Astrocyte (in vitro differentiated cells and primary cell): ENCODE data around the gene IPO4. TPM values are rescaled to one million over a fixed set of nuclear protein-coding genes. Genes with fewer than 3 reads are reported as not detected.
A peak's percentile ranks its signal among the peaks of the same experiment; 100 is the strongest.

Source experiments
- DNase-seq: peaks from one replicate; pipeline ENCODE4 v3.0.0-alpha.2; 2010; ENCODE audit warnings: low read depth
- FAIRE-seq: peaks from 2 replicates; lab custom pipeline; 2011; peaks lifted over from hg19 to GRCh38; lab: Jason Lieb, UNC
- H2AFZ ChIP-seq: 2 replicates; pipeline ENCODE4 v1.6.0; 2012; ENCODE audit warnings: low read depth, low read length, inconsistent platforms
- H3K27ac ChIP-seq: 2 replicates; pipeline ENCODE4 v1.5.1; 2011; ENCODE audit warnings: low read depth, low read length, inconsistent platforms
- H3K27me3 ChIP-seq: 2 replicates; pipeline ENCODE4 v1.6.0; 2011; ENCODE audit warnings: low read length, inconsistent platforms; ENCODE audit not compliant: insufficient read depth
- H3K36me3 ChIP-seq: 2 replicates; pipeline ENCODE4 v1.5.1; 2011; ENCODE audit warnings: low read length, inconsistent platforms; ENCODE audit not compliant: insufficient read depth
- H3K4me1 ChIP-seq: 2 replicates; pipeline ENCODE4 v1.5.1; 2011; ENCODE audit warnings: low read length, inconsistent platforms; ENCODE audit not compliant: insufficient read depth
- H3K4me2 ChIP-seq: 2 replicates; pipeline ENCODE4 v1.6.0; 2012; ENCODE audit warnings: low read length, inconsistent platforms
- H3K4me3 ChIP-seq: 2 replicates; pipeline ENCODE4 v1.5.1; 2011; ENCODE audit warnings: low read depth, mild to moderate bottlenecking, low read length, inconsistent platforms; ENCODE audit not compliant: insufficient read depth
- H3K79me2 ChIP-seq: 2 replicates; pipeline ENCODE4 v1.6.0; 2012; ENCODE audit warnings: mild to moderate bottlenecking, low read length, inconsistent platforms; ENCODE audit not compliant: insufficient read depth
- H3K9ac ChIP-seq: 2 replicates; pipeline ENCODE4 v1.6.0; 2012; ENCODE audit warnings: mild to moderate bottlenecking, low read length, inconsistent platforms
- H3K9me3 ChIP-seq: 2 replicates; pipeline ENCODE4 v1.5.1; 2012; ENCODE audit warnings: low read depth, mild to moderate bottlenecking, low read length, inconsistent platforms; ENCODE audit not compliant: insufficient read depth
- H4K20me1 ChIP-seq: 2 replicates; pipeline ENCODE4 v1.6.0; 2012; ENCODE audit warnings: low read length, inconsistent platforms; ENCODE audit not compliant: insufficient read depth
- H3K27ac Mint-ChIP-seq: one replicate; pipeline ENCODE4 v1.8.0; 2021; ENCODE audit warnings: mild to moderate bottlenecking, mixed read lengths; ENCODE audit not compliant: unreplicated experiment
- H3K27me3 Mint-ChIP-seq: one replicate; pipeline ENCODE4 v1.8.0; 2021; ENCODE audit warnings: low read depth, mixed read lengths; ENCODE audit not compliant: unreplicated experiment
- H3K36me3 Mint-ChIP-seq: one replicate; pipeline ENCODE4 v1.8.0; 2021; ENCODE audit warnings: low read depth, mixed read lengths; ENCODE audit not compliant: unreplicated experiment
- H3K4me1 Mint-ChIP-seq: one replicate; pipeline ENCODE4 v1.8.0; 2021; ENCODE audit warnings: low read depth, mixed read lengths; ENCODE audit not compliant: unreplicated experiment
- H3K4me3 Mint-ChIP-seq: one replicate; pipeline ENCODE4 v1.8.0; 2021; ENCODE audit warnings: mild to moderate bottlenecking, moderate library complexity, mixed read lengths; ENCODE audit not compliant: unreplicated experiment
- H3K9me3 Mint-ChIP-seq: one replicate; pipeline ENCODE4 v1.8.0; 2021; ENCODE audit warnings: mild to moderate bottlenecking, mixed read lengths; ENCODE audit not compliant: unreplicated experiment
- CTCF ChIP-seq: IDR thresholded peaks from 2 replicates; pipeline ENCODE4 v1.5.1; 2011; ENCODE audit warnings: low read depth, mild to moderate bottlenecking, inconsistent platforms, low read length, moderate library complexity; ENCODE audit not compliant: insufficient read depth
- EZH2 ChIP-seq: IDR thresholded peaks from 2 replicates; pipeline ENCODE4 v1.6.1; 2012; ENCODE audit warnings: mild to moderate bottlenecking, low read length, inconsistent platforms; ENCODE audit not compliant: insufficient read depth
- total RNA-seq: library from RNA; stranded (reverse); gene quantifications from 2 replicates; pipeline ENCODE4 v1.2.1, GENCODE V29; 2021

Gene IPO4
- total RNA-seq, 1 donor from 2014 or later = 46.1 TPM

- Histone ChIP-seq H3K27me3 (no peaks in the 10 kb centered on the region), H3K4me1 (peaks cover 14% of the 10 kb centered on the region), H3K36me3 (peaks cover 31% of the 10 kb centered on the region), H3K27ac (no peak overlapping the region), H3K79me2 (peaks cover 28% of the 10 kb centered on the region), H3K9me3 (no peaks in the 10 kb centered on the region), H3K9ac (no peak overlapping the region), H3K4me3 (no peak overlapping the region), H2AFZ (no peak overlapping the region), H3K4me2 (no peak overlapping the region), H4K20me1 (peaks cover 39% of the 10 kb centered on the region)
- Mint-ChIP-seq H3K27me3 (no peaks in the 10 kb centered on the region), H3K36me3 (peaks cover 12% of the 10 kb centered on the region), H3K4me3 (no peak overlapping the region), H3K27ac (no peak overlapping the region), H3K4me1 (peaks cover 14% of the 10 kb centered on the region), H3K9me3 (no peaks in the 10 kb centered on the region)
- DNase-seq (no peak), FAIRE-seq (no peak)
- no peak for TF ChIP-seq EZH2
- no peak for TF ChIP-seq CTCF
These were observed 3.6 kb downstream of the IPO4 start for GRCh38 chr14:24185026-24185425.

GRCh38 chr14:24184104-24184970, 4.3 kb downstream of the IPO4 start:
- no peak for FAIRE-seq
- H3K79me2 ChIP-seq = peaks cover 28% of the 10 kb centered on the region
- H3K36me3 ChIP-seq = peaks cover 29% of the 10 kb centered on the region
- no peak overlapping the region for H3K4me2 ChIP-seq
- no peaks in the 10 kb centered on the region for H3K27me3 ChIP-seq
- TF ChIP-seq EZH2 = no peak
- TF ChIP-seq CTCF = no peak
- H3K9ac ChIP-seq = no peak overlapping the region
- no peaks in the 10 kb centered on the region for H3K9me3 ChIP-seq
- H4K20me1 ChIP-seq = peaks cover 44% of the 10 kb centered on the region
- DNase-seq = no peak
- Mint-ChIP-seq H3K36me3 (peaks cover 14% of the 10 kb centered on the region), H3K4me3 (no peak overlapping the region), H3K9me3 (no peaks in the 10 kb centered on the region), H3K27me3 (no peaks in the 10 kb centered on the region), H3K4me1 (peaks cover 17% of the 10 kb centered on the region), H3K27ac (no peak overlapping the region)
- no peak overlapping the region for H3K27ac ChIP-seq
- no peak overlapping the region for H3K4me3 ChIP-seq
- no peak overlapping the region for H2AFZ ChIP-seq
- peaks cover 19% of the 10 kb centered on the region for H3K4me1 ChIP-seq

GRCh38 chr14:24183014-24183481, 5.6 kb downstream of the IPO4 start:
- Histone ChIP-seq H3K4me3 (no peak overlapping the region), H3K79me2 (peaks cover 24% of the 10 kb centered on the region)
- H3K36me3 Mint-ChIP-seq = peaks cover 13% of the 10 kb centered on the region

More at GRCh38 chr14:24183014-24183481, 5.6 kb downstream of the IPO4 start:
- H3K9ac ChIP-seq = no peak overlapping the region
- no peak for TF ChIP-seq EZH2
- TF ChIP-seq CTCF = no peak
- no peaks in the 10 kb centered on the region for H3K27me3 ChIP-seq
- no peak overlapping the region for H2AFZ ChIP-seq
- no peaks in the 10 kb centered on the region for H3K9me3 ChIP-seq
- Mint-ChIP-seq H3K4me3 (no peak overlapping the region), H3K9me3 (no peaks in the 10 kb centered on the region), H3K4me1 (peaks cover 15% of the 10 kb centered on the region), H3K27me3 (no peaks in the 10 kb centered on the region), H3K27ac (peak overlapping the region; percentile 53)
- DNase-seq (no peak), FAIRE-seq (no peak)
- peaks cover 17% of the 10 kb centered on the region for H3K4me1 ChIP-seq
- no peak overlapping the region for H3K27ac ChIP-seq
- peaks cover 54% of the 10 kb centered on the region for H4K20me1 ChIP-seq
- no peak overlapping the region for H3K4me2 ChIP-seq
- peaks cover 36% of the 10 kb centered on the region for H3K36me3 ChIP-seq
